Activated CD4-positive, alpha-beta T cell treated with anti-CD3 and anti-CD28 coated beads, Interleukin-2, amount 50 U/mL, for 48 hours (primary cell): ENCODE results near the gene KCNE4.

ENCODE experiments used
- DNase-seq, 2 experiments: peaks; one replicate each; pipeline ENCODE4 v3.0.0-alpha.2; 2020

The KCNE4 gene

DNA sequence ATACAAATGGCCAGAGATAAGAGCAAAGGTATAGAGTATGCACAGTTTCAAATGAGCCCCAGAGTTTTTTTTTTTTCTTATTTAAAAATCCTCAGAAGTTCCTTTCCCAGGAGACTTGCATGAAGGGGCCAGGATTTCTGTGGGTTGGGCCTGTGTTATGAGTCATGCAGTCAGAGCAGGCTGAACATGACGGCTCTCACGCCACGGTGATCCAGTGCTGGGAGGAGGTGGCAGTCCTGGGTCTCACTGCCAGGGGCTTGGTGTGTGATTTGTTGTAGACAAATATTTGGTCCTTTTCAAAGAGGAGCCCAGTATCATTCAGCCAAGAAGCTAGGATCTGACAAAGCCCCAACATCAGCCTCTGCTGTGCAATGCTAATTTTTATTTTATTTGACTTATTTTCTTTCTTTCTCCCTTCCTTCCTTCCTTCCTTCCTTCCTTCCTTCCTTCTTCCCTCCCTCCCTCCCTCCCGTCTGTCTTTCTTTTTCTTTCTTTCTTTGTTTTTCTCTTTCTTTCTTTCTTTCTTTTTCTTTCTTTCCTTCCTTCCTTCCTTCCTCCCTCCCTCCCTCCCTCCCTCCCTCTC is 10.4 kb upstream of the KCNE4 start:
- no peak for DNase-seq

- DNase-seq, result no peak
These were observed 9.7 kb upstream of the KCNE4 start for GRCh38 chr2:223042284-223042683.

GRCh38 chr2:223042704-223043118 is 9.3 kb upstream of the KCNE4 start:
- DNase-seq, result no peak

DNA sequence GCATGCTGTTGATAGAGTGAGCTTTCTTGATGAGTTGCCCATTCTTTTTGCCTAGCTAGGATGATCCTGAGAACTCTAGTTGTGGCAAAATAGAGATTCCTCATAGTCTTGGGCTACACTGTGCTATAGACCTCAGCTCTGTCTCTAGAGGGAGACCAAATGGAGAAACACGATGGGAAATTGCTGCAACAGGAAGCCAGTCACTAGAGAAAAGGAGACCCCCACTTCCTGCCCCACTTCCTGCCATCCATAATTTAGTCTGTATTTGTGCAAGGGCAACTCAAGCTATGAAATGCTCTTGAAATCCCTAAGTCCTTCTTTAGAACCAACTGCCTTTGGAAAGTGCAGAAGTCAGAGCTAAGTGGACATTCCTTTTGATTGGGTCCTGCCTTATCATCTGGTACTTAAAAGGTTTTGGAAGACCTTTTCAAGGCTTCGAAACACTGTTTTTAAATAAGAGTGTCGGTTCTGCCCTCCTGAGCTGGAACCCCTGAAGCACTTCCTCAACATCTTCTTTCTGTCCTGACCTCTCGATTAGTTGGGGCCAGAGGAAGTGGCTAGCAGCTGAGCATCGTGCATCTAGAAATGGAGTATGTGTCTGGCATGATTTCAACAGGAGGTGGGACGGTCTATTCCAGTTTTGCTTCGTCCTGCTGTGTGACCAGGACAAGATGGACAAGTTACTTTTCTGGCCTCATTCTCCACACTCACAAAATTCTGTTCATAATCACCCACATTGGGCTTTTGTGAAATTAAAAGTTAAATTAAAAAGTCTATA is 8.6 kb upstream of the KCNE4 start:
- no peak for DNase-seq

DNA sequence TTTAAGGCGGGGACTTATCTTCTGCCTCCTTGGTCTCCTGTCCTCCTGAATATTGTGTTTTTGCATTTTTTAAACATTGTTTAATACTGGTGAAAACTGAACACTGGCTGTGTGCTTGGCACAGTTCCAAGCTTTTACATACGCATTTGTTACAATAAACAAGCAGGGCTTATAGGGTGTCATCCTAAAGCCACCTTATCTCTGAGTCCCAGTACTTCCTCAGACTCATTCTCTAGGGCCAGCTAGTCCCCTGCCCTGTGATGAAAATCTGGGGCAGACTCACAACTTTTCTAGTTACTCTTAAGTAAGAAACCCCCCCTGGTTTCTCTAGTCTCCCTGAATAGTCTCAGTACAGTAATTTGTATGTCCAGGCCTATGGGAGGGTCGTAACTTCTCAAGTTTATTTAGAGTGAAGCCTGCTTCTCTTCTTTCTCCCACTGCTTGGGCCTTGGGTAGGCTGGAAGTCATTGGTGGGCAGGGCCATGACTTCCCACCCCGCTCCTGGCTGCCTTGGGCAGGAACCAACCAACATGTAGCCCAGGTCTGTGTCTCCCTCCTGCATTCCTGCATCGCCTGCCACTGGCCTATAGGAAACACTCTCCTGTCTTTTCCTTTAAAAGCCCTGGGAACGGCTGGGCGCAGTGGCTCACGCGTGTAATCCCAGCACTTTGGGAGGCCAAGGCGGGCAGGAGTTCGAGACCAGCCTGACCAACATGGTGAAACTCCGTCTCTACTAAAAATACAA is 7.7 kb upstream of the KCNE4 start:
- DNase-seq, result no peak

GRCh38 chr2:223044916-223045700 is 6.9 kb upstream of the KCNE4 start:
- DNase-seq, result no peak

DNA sequence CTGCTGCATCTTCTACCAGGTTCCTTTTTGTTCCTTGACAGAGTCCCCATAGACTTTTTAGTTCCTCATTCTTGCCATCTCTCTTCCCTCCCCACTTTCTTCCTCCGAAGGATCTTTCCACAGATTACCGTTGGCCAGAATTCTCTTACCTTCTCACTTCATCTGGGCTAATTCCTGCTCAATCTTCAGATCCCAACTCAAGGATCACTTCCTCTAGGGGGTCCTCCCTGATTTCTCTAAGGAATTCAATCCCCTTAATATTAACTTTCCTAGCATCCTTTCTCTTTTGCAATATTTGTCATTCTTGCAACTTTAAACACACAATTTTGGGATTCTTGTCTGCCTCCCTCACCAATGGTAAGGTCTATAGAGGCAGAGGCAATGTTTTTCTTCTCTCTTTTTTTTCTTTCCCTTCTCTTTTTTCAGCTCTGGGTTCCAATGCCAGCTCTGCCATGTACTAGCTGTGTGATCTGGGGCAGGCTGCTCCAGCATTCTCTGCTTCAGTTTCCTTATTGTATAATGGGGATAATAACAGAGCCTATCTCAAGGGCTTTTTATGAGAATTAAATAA is 5.4 kb upstream of the KCNE4 start:
- DNase-seq, result no peak

DNA sequence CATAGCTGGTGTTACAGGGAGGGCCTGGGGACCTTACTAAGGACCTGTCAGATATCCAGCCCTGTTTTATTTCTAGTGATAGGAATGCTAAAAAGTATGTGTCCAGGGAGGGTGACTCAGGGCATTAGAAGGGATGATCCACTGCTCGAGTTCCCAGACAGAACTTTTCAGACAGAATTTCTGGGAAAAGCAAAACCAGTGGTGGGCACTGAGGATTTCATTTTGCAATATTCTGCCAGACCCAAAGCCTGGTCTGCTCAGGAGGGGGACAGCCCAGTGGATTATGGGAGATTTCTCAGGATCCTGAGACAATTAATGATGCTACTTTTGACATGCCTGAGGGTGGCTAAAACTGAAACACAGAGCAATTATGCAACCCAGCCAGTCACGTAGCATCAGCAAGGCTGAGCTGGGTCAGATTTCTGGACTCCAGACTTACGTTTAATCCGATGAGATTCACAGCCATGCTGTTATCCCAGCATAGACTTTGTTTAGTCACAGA is 4.7 kb upstream of the KCNE4 start:
- DNase-seq, result no peak

GRCh38 chr2:223048519-223048918 is 3.5 kb upstream of the KCNE4 start:
- no peak for DNase-seq

DNA sequence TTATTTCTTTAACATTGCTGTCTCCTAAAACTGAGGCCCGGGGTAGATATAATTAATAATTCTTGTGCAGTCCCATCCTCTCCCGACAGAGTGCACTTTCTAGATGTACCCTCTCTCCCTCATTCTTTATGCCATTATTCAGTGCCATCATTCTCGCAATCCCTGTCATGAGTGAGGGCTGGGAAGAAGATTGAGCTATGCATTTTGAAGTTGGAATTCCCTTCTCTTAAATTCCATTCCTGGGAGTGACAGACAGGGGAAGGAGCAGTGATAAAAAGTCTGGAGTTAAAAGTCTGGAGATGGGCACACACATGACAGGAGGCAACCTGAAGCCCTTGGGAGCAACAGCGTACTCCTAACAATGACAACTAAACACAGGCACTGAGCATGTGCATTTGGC is 2.6 kb upstream of the KCNE4 start:
- DNase-seq, result no peak

DNA sequence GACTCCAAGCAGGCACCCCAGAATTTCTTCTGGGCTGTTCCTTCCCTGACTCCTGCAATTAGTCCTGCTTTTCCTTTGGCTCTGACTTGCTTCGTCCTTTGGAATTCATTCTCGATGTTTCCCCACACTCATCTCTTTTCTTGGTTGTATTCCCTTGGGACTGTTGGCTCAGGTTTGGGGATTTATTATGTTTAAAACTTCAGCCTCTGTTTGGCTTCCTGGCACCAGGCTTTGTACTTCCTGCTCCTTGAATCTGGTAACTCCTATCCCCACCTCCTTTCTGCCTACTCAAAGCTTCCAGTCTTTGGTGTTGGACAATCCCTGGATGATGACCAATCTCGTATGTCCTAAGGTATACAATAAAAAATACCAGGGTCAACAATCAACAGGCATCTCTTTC is 1.8 kb upstream of the KCNE4 start:
- DNase-seq, result no peak

DNA sequence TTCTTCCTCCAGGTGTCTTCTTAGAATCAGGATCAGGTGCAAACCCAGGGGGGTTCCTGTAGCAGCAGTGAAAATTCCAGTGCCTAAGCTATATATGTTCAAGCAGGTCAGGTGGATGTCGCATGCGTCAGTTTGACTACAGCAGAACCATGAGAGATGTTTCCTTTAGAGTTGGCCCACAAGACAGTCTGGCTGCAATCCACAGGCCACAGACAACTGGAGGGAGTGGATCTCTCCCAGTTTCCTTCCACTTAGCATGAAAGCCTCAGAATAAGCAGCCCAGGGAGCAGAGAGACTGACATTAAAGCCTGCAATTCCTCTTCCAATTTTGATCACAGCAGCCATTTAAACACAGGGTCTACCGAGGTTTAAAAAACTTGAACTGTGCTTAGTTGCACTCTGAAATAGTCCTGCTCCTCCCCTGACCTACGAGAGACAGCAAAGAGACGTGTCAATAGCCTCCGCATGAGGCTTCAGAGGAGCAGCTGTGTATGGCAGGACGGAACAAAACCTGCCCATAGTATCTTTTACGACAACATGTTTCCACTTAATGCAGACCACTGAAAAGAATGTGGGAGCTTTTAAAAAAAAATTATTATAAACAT is 988 bp upstream of the KCNE4 start:
- DNase-seq, result no peak

GRCh38 chr2:223052548-223053483 is 826 bp downstream of the KCNE4 start:
- DNase-seq, result no peak

DNA sequence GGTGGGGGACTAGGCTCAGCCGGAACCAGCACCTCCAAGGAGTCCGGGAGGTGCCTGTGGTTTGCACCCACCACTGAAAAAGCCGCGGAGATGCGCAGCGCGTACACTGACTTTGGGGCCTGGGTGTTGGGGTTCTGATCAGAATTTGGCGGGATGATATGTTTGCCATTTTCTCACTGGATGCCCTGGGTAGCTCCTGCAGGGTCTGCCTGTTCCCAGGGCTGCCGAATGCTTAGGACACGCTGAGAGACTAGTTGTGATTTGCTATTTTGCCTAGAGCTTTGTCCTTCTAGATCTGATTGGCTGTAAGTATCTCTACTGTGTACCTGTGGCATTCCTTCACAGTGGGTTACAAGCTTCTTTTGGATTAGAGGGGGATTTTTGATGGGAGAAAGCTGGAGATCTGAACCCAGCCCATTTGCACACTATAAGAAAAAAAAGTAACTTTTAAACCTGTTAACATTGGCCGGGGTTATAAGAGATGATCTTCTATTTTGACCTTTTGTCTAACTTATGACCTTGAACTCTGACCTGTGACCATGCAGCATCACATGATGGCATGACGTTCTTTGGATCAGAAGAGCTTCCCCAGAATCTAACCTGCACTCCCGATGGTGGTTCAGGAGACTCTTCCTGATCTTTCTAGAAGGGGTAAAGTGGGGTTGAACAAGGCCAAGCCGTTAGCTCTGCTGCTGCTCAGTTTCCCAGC is 1.6 kb downstream of the KCNE4 start:
- no peak for DNase-seq

DNA sequence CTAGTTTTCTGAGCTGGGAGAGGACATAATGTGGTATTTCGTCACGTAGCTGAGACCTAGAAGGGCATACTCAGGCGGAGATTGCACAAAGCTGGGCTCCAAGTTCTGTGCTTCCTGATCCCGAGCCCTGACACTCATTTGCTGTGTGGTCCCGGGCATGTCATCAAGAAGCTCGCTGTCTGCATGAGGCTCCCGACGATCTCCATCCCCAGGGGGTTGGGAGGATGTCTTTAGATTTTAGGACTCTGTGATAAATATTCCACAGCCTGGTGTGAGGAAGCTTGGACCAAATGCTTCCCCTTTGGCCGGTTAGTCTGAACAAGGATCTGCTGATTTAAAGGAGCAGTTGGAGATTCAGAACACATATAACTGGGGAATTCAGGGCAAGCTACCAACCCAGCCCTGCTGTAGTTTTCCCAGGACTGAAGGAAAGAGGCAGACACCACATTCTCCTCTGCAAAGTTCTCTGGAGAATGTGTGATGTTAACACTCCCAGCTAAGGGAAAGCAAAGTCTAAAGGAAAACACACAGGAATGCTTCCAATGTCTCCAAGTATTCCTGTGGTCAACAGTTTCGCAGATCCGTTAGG is 2.3 kb downstream of the KCNE4 start:
- DNase-seq, result no peak

GRCh38 chr2:223055140-223055539 is 3.1 kb downstream of the KCNE4 start:
- no peak for DNase-seq

DNA sequence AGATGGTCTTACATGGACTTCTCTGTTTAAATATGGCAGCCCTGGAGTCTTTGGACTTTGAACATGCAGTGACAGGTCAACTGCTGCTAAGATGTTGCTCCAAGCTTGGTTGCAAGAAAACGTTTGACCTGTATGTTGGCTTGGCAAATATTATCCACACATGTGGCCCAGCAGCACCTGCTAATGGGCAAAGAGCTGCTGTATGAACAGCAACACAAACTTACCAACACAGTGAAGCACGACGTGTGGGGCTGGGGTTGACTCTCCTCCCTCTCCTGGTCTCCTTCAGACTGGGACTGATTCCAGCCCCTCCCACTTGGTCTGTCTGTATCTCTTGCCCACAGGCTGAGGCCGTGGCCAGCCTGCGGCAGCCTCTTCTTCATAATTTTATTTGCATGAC is 3.8 kb downstream of the KCNE4 start:
- DNase-seq, result no peak

- no peak for DNase-seq
These were observed 4.9 kb downstream of the KCNE4 start for GRCh38 chr2:223056701-223057418.

- DNase-seq, result no peak
These were observed 5.6 kb downstream of the KCNE4 start for GRCh38 chr2:223057569-223057968.
